GM19372 (cell line): ENCODE results near the gene EPHB1.
A peak's percentile ranks its signal among the peaks of the same experiment; 100 is the strongest.

Experiments used
- ATAC-seq: cut with Tn5 transposase; IDR thresholded peaks from one replicate; pipeline ENCODE4 v1.9.1; 2021; ENCODE audit warnings: mild to moderate bottlenecking, low read depth, moderate library complexity; ENCODE audit not compliant: unreplicated experiment

EPHB1 gene

GRCh38 chr3:134794950-134795745 lies at the start of gene EPHB1:
Gene EPHB1 (plus strand): TSS chr3:134795260.
- ATAC-seq, result peak; percentile 71

- ATAC-seq, result no peak
Observed at GRCh38 chr3:134748698-134749097, 46.4 kb upstream of the EPHB1 start.

GRCh38 chr3:134749174-134749573 lies 45.9 kb upstream of the EPHB1 start:
- ATAC-seq, result no peak

- ATAC-seq, result no peak
Observed at GRCh38 chr3:134749802-134750553, 45.1 kb upstream of the EPHB1 start.

- ATAC-seq, result no peak
Observed at GRCh38 chr3:134751831-134752230, 43.2 kb upstream of the EPHB1 start.

- no peak for ATAC-seq
Observed at GRCh38 chr3:134752761-134753461, 42.1 kb upstream of the EPHB1 start.

GRCh38 chr3:134753999-134754742 lies 40.9 kb upstream of the EPHB1 start:
- no peak for ATAC-seq

GRCh38 chr3:134754768-134755559 lies 40.1 kb upstream of the EPHB1 start:
- peak; percentile 78 for ATAC-seq

- ATAC-seq, result no peak
Observed at GRCh38 chr3:134755821-134756220, 39.2 kb upstream of the EPHB1 start.

- ATAC-seq, result no peak
Observed at GRCh38 chr3:134757549-134758069, 37.5 kb upstream of the EPHB1 start.

- ATAC-seq, result no peak
Observed at GRCh38 chr3:134761213-134761612, 33.8 kb upstream of the EPHB1 start.

GRCh38 chr3:134762016-134762415 lies 33.0 kb upstream of the EPHB1 start:
- no peak for ATAC-seq

- ATAC-seq, result no peak
Observed at GRCh38 chr3:134765468-134765867, 29.6 kb upstream of the EPHB1 start.

GRCh38 chr3:134766290-134766689 lies 28.8 kb upstream of the EPHB1 start:
- ATAC-seq, result no peak

- ATAC-seq, result no peak
Observed at GRCh38 chr3:134768116-134768515, 26.9 kb upstream of the EPHB1 start.

- no peak for ATAC-seq
Observed at GRCh38 chr3:134768837-134769236, 26.2 kb upstream of the EPHB1 start.

GRCh38 chr3:134769287-134769868 lies 25.7 kb upstream of the EPHB1 start:
- no peak for ATAC-seq

- ATAC-seq, result no peak
Observed at GRCh38 chr3:134772011-134772410, 23.0 kb upstream of the EPHB1 start.

GRCh38 chr3:134772591-134772990 lies 22.5 kb upstream of the EPHB1 start:
- no peak for ATAC-seq
